ENCODE results near the gene SPATA12. TPM values are rescaled to one million over a fixed set of nuclear protein-coding genes. Genes with fewer than 3 reads are reported as not detected.

The SPATA12 gene
- total and polyA plus RNA-seq, 2 experiments from 2014 or later = 0.10 to 0.65 TPM

DNA sequence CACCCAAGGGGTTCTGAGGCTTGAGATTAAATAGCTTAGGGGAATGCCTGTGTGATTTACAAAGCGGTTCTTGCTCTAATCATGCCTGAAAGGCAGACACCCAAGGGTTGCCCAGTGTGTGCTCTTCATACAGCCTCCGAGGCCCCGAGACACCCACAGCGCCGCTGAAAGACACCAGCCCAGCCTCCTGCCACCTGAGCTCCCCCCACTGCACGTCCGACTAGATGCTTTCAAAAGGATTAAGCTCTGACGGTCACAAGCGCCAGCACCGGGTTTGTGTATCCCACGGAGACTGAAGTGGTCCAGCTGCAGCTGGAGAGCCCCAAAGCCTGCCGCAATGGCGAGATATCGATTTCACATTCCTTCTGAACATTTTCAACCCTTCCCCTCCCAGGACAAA, 50.3 kb downstream of the SPATA12 start:
- no peak overlapping the region for H2AFZ ChIP-seq
- H3K4me1 ChIP-seq (ENCODE audit: insufficient read depth) = peaks cover 38% of the 10 kb centered on the region
- peak overlapping the region; percentile 65; the same call in 1 of the 2 replicates for H3K27ac Mint-ChIP-seq
- H3K27me3 Mint-ChIP-seq (ENCODE audit: insufficient read depth, low read depth, poor library complexity) = peaks cover 15% of the 10 kb centered on the region
- H3K27me3 ChIP-seq (ENCODE audit: insufficient read depth) = no peaks in the 10 kb centered on the region
- H3K36me3 ChIP-seq (ENCODE audit: insufficient read depth) = peaks cover 28% of the 10 kb centered on the region
- H3K4me3 ChIP-seq = no peak overlapping the region
- H3F3A ChIP-seq (replicated peaks; ENCODE audit: low read depth) = 0 out of 2 replicates have a peak, but pooled peaks cover 4% of the 10 kb centered on the region
- H3K79me2 ChIP-seq (replicated peaks; ENCODE audit: insufficient read depth) = no peaks in the 10 kb centered on the region
- DNase-seq (ENCODE audit: low spot score) (no peak), ATAC-seq (peak; percentile 43)
- peaks cover 40% of the 10 kb centered on the region for H3K4me1 Mint-ChIP-seq
- peak overlapping the region; percentile 85 for H3K27ac ChIP-seq (ENCODE audit: low read depth)
- H3K36me3 Mint-ChIP-seq (ENCODE audit: low read depth) = peaks cover 90% of the 10 kb centered on the region
- H3K4me3 Mint-ChIP-seq = no peak overlapping the region
- 0 out of 2 replicates have a peak overlapping the region, but pooled peaks have one; percentile 31 for H3K4me2 ChIP-seq
- H3K9me2 ChIP-seq (ENCODE audit: insufficient read depth) = no peaks in the 10 kb centered on the region
- TF ChIP-seq STAT1 (IDR thresholded peaks at IDR 0.05; ENCODE audit: unreplicated experiment) = no peak
- no peaks in the 10 kb centered on the region for H4K20me1 ChIP-seq (replicated peaks; ENCODE audit: insufficient read depth)
- H3K9me3 Mint-ChIP-seq = no peaks in the 10 kb centered on the region

DNA sequence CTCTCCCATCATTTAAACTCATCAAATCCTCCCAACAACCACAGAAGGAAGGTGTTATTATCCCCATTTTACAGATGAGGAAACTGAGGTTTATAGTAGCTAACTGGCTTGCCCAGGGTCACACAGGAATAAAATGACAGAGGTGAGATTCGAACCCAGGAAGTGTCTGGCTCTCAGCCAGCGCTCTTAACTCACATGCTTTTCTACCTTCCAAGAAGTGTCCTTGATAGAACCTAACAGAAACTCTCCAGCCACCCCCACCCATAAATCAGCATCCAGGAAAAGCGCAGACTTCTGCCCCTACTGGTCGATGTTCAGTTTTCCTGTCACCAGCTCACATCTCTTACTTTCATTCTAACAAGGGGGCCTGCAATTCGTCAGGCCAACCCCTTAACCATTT, 51.7 kb downstream of the SPATA12 start:
- Histone ChIP-seq H2AFZ (no peak overlapping the region), H3K27me3 (ENCODE audit: insufficient read depth) (no peaks in the 10 kb centered on the region), H3F3A (replicated peaks; ENCODE audit: low read depth) (0 out of 2 replicates have a peak, but pooled peaks cover 3% of the 10 kb centered on the region), H3K9me2 (ENCODE audit: insufficient read depth) (no peaks in the 10 kb centered on the region), H3K27ac (ENCODE audit: low read depth) (0 out of 2 replicates have a peak overlapping the region, but pooled peaks have one; percentile 28), H3K36me3 (ENCODE audit: insufficient read depth) (peaks cover 20% of the 10 kb centered on the region), H3K79me2 (replicated peaks; ENCODE audit: insufficient read depth) (no peaks in the 10 kb centered on the region), H3K4me2 (no peak overlapping the region), H4K20me1 (replicated peaks; ENCODE audit: insufficient read depth) (no peaks in the 10 kb centered on the region), H3K4me1 (ENCODE audit: insufficient read depth) (peaks cover 50% of the 10 kb centered on the region), H3K4me3 (no peak overlapping the region)
- TF ChIP-seq, protein P1, sequence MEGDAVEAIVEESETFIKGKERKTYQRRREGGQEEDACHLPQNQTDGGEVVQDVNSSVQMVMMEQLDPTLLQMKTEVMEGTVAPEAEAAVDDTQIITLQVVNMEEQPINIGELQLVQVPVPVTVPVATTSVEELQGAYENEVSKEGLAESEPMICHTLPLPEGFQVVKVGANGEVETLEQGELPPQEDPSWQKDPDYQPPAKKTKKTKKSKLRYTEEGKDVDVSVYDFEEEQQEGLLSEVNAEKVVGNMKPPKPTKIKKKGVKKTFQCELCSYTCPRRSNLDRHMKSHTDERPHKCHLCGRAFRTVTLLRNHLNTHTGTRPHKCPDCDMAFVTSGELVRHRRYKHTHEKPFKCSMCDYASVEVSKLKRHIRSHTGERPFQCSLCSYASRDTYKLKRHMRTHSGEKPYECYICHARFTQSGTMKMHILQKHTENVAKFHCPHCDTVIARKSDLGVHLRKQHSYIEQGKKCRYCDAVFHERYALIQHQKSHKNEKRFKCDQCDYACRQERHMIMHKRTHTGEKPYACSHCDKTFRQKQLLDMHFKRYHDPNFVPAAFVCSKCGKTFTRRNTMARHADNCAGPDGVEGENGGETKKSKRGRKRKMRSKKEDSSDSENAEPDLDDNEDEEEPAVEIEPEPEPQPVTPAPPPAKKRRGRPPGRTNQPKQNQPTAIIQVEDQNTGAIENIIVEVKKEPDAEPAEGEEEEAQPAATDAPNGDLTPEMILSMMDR (conservative IDR thresholded peaks at IDR 0.05; ENCODE audit: low read depth in 2 of 2) = peak; percentile 54 to 59
- no peak for TF ChIP-seq POLR2AphosphoS5 (IDR thresholded peaks at IDR 0.05; ENCODE audit: low read depth)
- Mint-ChIP-seq H3K4me1 (peaks cover 50% of the 10 kb centered on the region), H3K27ac (no peak overlapping the region; the same call in 1 of the 2 replicates), H3K36me3 (ENCODE audit: low read depth) (peaks cover 76% of the 10 kb centered on the region), H3K9me3 (no peaks in the 10 kb centered on the region), H3K27me3 (ENCODE audit: insufficient read depth, low read depth, poor library complexity) (peaks cover 13% of the 10 kb centered on the region), H3K4me3 (no peak overlapping the region)
- peak; percentile 75 for DNase-seq (ENCODE audit: low spot score)
- ATAC-seq = peak; percentile 55

DNA sequence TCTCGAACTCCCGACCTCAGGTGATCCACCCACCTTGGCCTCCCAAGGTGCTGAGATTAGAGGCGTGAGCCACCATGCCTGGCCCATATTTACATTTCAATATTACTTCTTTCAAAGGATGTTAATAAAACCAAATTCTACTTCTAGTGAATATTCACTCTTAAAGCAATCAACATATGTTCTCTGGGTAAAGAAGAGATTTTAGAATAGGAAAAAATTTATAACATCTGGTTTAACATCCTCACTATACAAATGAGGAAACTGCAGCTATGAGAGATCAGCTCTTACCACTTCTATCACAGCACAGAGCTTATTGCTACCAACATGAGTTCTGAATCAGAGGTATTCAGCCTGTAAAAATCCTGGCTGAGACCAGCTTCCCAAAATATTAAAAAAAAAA, 56.0 kb downstream of the SPATA12 start:
- no peak overlapping the region for H2AFZ ChIP-seq
- no peaks in the 10 kb centered on the region for H3F3A ChIP-seq (replicated peaks; ENCODE audit: low read depth)
- peaks cover 8% of the 10 kb centered on the region for H3K36me3 ChIP-seq (ENCODE audit: insufficient read depth)
- H3K27ac ChIP-seq (ENCODE audit: low read depth) = no peak overlapping the region
- Mint-ChIP-seq H3K4me3 (no peak overlapping the region), H3K4me1 (peaks cover 55% of the 10 kb centered on the region), H3K9me3 (no peaks in the 10 kb centered on the region), H3K27me3 (ENCODE audit: insufficient read depth, low read depth, poor library complexity) (peaks cover 10% of the 10 kb centered on the region), H3K36me3 (ENCODE audit: low read depth) (peaks cover 41% of the 10 kb centered on the region), H3K27ac (no peak overlapping the region)
- H3K4me3 ChIP-seq = no peak overlapping the region
- no peaks in the 10 kb centered on the region for H3K9me2 ChIP-seq (ENCODE audit: insufficient read depth)
- 0 out of 2 replicates have a peak, but pooled peaks cover 7% of the 10 kb centered on the region for H4K20me1 ChIP-seq (replicated peaks; ENCODE audit: insufficient read depth)
- no peak for TF ChIP-seq CREB1 (CRISPR knock-in tag; IDR thresholded peaks at IDR 0.05; ENCODE audit: low read depth)
- no peak for ATAC-seq
- H3K27me3 ChIP-seq (ENCODE audit: insufficient read depth) = no peaks in the 10 kb centered on the region
- no peak overlapping the region for H3K4me2 ChIP-seq
- peaks cover 45% of the 10 kb centered on the region for H3K4me1 ChIP-seq (ENCODE audit: insufficient read depth)
- DNase-seq (ENCODE audit: low spot score) = no peak
- H3K79me2 ChIP-seq (replicated peaks; ENCODE audit: insufficient read depth) = peaks cover 15% of the 10 kb centered on the region

Data from GM23338 (cell line).